Measurements from ENCODE around the gene RNF220.

GRCh38 chr1:44380666-44381177, 24.3 kb upstream of the RNF220 start:
- TF ChIP-seq EZH2 (IDR thresholded peaks at IDR 0.05; ENCODE audit: borderline replicate concordance, low read depth, low read length, severe bottlenecking) (no peak), CTCF (IDR thresholded peaks at IDR 0.05; ENCODE audit: extremely low read depth in 1 of 2, insufficient read depth in 1 of 2, low read depth in 1 of 2, low read length in 2 of 2) (no peak), MYC (IDR thresholded peaks at IDR 0.05; ENCODE audit: low read depth, low read length) (no peak), GATA2 (IDR thresholded peaks at IDR 0.05; ENCODE audit: insufficient read depth, insufficient read length, low read depth, low read length) (no peak), POLR2A (IDR thresholded peaks at IDR 0.05; ENCODE audit: low read depth, low read length) (no peak)
